Testis (tissue), 2 donors: ENCODE data around the gene MRPL12.

Experiments used
- CTCF ChIP-seq, 3 experiments: fragments of 450-650 bp in 2 of 3; fragments of 200-600 bp in 1 of 3; sonication (generic) in 1 of 3; IDR thresholded peaks; one replicate each; pipeline ENCODE4 v1.5.1; 2016 to 2019; ENCODE audit warnings: antibody characterized with exemption in 3 of 3, mild to moderate bottlenecking in 2 of 3, moderate library complexity in 1 of 3
- POLR2A ChIP-seq: fragments of 450-650 bp; IDR thresholded peaks from one replicate; pipeline ENCODE4 v1.6.1; 2017; ENCODE audit warnings: antibody characterized with exemption, mild to moderate bottlenecking, moderate library complexity

- TF ChIP-seq POLR2A (no peak), CTCF (IDR thresholded peaks at IDR 0.05) (no peak)
Measured at GRCh38 chr17:81685108-81685507, 18.1 kb upstream of the MRPL12 start.
